Ishikawa (cell line): ENCODE results near the gene OR10V1.

Experiments
- CEBPB ChIP-seq: IDR thresholded peaks from 2 replicates; pipeline ENCODE4 v1.6.1; 2012
- REST ChIP-seq: IDR thresholded peaks from 2 replicates; pipeline ENCODE4 v1.6.1; 2012; ENCODE audit warnings: low read depth, mild to moderate bottlenecking
- TAF1 ChIP-seq: IDR thresholded peaks from 2 replicates; pipeline ENCODE4 v1.6.1; 2012; ENCODE audit warnings: low read depth, mild to moderate bottlenecking

DNA sequence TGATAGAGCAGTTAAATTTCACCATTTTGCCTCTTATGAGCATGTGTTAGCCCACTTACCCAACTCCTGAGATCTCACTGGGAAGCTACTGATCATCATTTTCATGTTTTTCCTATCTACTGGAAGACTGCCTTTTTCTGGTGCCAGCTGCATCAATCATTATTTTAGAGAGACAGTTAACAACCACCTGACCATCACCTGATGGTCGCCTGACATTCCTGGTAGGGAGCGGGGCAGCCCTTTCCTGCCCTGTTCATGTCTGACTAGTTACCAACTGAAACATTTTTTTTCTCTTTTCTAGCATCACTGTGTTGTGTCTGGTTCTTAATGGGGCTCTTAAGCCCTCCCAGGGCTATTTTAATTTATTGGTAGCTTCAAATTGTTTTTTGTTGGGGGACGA lies 24.6 kb downstream of the OR10V1 start:
- TF ChIP-seq CEBPB: no peak
- no peak for TF ChIP-seq TAF1
- no peak for TF ChIP-seq REST
